HEK293 (cell line): Measurements from ENCODE around the gene SLC39A10.

Source experiments
- ZBTB44 ChIP-seq: fragments of 450-650 bp; IDR thresholded peaks from 2 replicates; pipeline ENCODE4 v1.5.1; 2018; ENCODE audit warnings: missing biosample characterization, mild to moderate bottlenecking, missing genetic modification characterization
- ZBTB49 ChIP-seq: fragments of 450-650 bp; formaldehyde crosslinking; IDR thresholded peaks from 2 replicates; pipeline ENCODE4 v1.5.1; 2016; ENCODE audit warnings: missing biosample characterization, missing genetic modification characterization, low read depth
- ZFP37 ChIP-seq: fragments of 450-650 bp; formaldehyde crosslinking; IDR thresholded peaks from 2 replicates; pipeline ENCODE4 v1.5.1; 2016; ENCODE audit warnings: missing biosample characterization, missing genetic modification characterization
- ZNF132 ChIP-seq: fragments of 450-650 bp; formaldehyde crosslinking; IDR thresholded peaks from 2 replicates; pipeline ENCODE4 v1.5.1; 2017; ENCODE audit warnings: missing biosample characterization, missing genetic modification characterization, borderline replicate concordance
- ZNF157 ChIP-seq: fragments of 450-650 bp; formaldehyde crosslinking; IDR thresholded peaks from 2 replicates; pipeline ENCODE4 v1.5.1; 2016; ENCODE audit warnings: missing biosample characterization, missing genetic modification characterization
- ZNF302 ChIP-seq: fragments of 450-650 bp; formaldehyde crosslinking; IDR thresholded peaks from 2 replicates; pipeline ENCODE4 v1.5.1; 2016; ENCODE audit warnings: missing biosample characterization, missing genetic modification characterization, low read depth
- ZNF350 ChIP-seq: fragments of 450-650 bp; formaldehyde crosslinking; IDR thresholded peaks from 2 replicates; pipeline ENCODE4 v1.5.0; 2017; ENCODE audit warnings: missing biosample characterization, mild to moderate bottlenecking, missing genetic modification characterization
- ZNF837 ChIP-seq: fragments of 450-650 bp; formaldehyde crosslinking; IDR thresholded peaks from 2 replicates; pipeline ENCODE4 v1.5.1; 2016; ENCODE audit warnings: missing biosample characterization, missing genetic modification characterization
- TF ChIP-seq, protein P1 (sequence below): fragments of 450-650 bp; formaldehyde crosslinking; IDR thresholded peaks from 2 replicates; pipeline ENCODE4 v1.5.1; 2016; ENCODE audit warnings: missing biosample characterization, missing genetic modification characterization
- TF ChIP-seq, protein P2 (sequence below): fragments of 450-650 bp; formaldehyde crosslinking; IDR thresholded peaks from 2 replicates; pipeline ENCODE4 v1.5.1; 2017; ENCODE audit warnings: missing biosample characterization, mild to moderate bottlenecking, missing genetic modification characterization, moderate library complexity

GRCh38 chr2:195769975-195770374 is 112.9 kb downstream of the SLC39A10 start:
- TF ChIP-seq, protein P1, sequence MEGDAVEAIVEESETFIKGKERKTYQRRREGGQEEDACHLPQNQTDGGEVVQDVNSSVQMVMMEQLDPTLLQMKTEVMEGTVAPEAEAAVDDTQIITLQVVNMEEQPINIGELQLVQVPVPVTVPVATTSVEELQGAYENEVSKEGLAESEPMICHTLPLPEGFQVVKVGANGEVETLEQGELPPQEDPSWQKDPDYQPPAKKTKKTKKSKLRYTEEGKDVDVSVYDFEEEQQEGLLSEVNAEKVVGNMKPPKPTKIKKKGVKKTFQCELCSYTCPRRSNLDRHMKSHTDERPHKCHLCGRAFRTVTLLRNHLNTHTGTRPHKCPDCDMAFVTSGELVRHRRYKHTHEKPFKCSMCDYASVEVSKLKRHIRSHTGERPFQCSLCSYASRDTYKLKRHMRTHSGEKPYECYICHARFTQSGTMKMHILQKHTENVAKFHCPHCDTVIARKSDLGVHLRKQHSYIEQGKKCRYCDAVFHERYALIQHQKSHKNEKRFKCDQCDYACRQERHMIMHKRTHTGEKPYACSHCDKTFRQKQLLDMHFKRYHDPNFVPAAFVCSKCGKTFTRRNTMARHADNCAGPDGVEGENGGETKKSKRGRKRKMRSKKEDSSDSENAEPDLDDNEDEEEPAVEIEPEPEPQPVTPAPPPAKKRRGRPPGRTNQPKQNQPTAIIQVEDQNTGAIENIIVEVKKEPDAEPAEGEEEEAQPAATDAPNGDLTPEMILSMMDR = no peak
- TF ChIP-seq ZNF350 (no peak), ZFP37 (no peak), ZNF837 (no peak), ZNF132 (no peak), ZNF302 (tag by site-specific recombination) (no peak), ZBTB49 (tag by site-specific recombination) (no peak), ZBTB44 (tag by site-specific recombination) (no peak), ZNF157 (tag by site-specific recombination) (no peak)
- TF ChIP-seq, protein P2, sequence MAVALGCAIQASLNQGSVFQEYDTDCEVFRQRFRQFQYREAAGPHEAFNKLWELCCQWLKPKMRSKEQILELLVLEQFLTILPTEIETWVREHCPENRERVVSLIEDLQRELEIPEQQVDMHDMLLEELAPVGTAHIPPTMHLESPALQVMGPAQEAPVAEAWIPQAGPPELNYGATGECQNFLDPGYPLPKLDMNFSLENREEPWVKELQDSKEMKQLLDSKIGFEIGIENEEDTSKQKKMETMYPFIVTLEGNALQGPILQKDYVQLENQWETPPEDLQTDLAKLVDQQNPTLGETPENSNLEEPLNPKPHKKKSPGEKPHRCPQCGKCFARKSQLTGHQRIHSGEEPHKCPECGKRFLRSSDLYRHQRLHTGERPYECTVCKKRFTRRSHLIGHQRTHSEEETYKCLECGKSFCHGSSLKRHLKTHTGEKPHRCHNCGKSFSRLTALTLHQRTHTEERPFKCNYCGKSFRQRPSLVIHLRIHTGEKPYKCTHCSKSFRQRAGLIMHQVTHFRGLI (tag by site-specific recombination) = no peak
